GM19099 (cell line): Measurements from ENCODE around the gene EFEMP2.

Source experiments
- POLR2A ChIP-seq: IDR thresholded peaks from 3 replicates; pipeline ENCODE4 v1.6.1; 2011; ENCODE audit warnings: low read depth; ENCODE audit not compliant: insufficient read length; ENCODE audit errors: extremely low read depth

Gene EFEMP2

DNA sequence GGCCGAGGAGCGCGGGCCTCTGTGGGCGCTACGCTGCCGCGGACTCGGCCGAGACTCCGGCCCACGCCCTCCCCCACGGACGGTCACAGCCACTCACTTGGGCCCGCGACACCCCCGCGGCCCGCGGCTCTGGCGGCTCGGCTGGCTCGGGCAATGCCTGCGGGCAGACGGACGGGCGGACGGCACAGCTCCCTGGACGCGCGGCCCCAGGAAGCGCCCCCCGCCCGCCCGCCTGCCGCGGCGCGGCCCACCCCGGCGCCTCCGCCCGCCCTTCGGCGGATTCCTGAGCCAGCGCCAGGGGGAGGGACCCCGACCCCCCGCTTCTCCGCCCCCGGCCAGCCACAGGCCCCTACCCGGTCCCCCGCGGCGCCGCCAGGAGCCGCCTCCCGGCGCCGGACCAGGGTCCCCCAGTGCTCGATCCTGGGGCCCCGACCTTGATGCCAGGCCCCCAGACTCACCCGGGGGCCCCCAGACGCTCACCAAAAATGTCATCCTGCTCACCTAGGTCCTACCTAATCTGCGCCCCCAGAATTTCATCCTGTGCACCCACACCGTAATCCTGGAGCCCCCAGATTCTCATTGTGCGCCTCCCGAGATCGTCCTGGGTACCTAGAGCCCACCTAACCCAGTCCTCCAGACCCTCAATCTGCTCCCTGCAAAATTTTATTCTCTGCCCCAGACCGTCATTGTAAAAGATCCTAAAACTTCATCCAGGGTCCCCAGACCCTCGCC is at the start of gene EFEMP2:
TSS of gene EFEMP2 (minus strand) at position 215 of the 732 bp plus-strand sequence. CDS start 446 bp downstream, outside the sequence.
- no peak for TF ChIP-seq POLR2A

DNA sequence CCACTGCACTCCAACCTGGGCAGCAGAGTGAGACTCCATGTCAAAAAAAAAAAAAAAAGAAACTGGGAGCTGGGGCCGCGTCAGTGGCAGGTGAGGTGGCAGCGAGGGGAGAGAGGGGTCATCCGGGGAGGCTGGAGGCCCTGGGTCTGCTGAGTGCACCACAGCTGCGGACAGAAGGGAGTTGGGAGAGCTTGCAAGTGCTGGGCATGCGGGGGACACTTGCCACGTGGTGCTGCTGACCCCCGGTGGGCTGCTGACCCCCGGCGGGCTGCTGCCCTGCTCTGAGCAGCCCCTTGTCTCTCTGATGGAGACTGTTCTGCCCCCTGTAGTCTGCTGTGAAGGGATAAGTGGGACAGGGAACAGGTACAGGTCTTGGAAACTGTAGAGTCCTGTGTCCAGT is 49.3 kb upstream of the EFEMP2 start:
- TF ChIP-seq POLR2A = no peak

DNA sequence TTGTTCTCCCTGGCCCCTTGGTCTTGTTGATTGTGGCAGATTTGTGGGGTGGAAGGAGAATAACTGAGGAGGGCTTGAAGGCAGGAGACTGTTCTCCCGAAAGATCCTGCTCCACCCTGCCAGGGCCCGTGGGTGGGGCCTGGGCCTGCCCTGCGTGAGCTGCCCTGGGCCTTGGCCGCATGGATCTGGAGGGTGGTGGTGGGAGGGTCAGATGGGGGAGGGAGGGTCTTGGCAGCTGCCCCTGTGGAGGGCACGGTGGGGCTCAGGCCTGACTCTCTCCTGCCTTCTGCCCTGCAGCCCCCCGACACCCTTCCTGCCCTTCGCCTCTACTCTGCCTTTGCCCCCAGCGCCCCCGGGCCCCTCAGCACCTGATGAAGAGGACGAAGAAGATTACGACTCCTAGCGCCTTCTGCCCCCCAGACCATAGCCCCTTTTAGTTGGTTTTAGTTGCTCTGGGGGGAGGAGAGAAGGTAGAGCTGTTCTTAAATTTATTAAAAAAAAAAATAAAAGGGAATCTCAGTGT is 48.5 kb upstream of the EFEMP2 start:
- no peak for TF ChIP-seq POLR2A

DNA sequence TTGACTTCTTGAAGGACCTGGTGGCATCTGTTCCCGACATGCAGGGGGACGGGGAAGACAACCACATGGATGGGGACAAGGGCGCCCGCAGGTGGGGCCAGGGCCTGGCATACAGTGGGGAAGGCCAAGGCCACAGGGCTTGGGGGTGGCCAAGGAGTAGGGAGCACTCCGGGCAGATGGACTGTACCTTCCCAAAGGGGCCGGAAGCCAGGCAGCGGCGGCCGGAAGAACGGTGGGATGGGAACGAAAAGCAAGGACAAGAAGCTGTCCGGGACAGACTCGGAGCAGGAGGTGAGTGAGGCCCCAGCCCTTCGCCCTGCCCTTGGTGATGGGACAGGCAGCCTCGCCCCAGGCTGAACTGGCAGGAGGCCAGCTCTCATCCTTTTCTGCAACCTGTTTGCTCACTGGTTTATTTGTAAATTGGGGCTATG is 47.8 kb upstream of the EFEMP2 start:
- no peak for TF ChIP-seq POLR2A

DNA sequence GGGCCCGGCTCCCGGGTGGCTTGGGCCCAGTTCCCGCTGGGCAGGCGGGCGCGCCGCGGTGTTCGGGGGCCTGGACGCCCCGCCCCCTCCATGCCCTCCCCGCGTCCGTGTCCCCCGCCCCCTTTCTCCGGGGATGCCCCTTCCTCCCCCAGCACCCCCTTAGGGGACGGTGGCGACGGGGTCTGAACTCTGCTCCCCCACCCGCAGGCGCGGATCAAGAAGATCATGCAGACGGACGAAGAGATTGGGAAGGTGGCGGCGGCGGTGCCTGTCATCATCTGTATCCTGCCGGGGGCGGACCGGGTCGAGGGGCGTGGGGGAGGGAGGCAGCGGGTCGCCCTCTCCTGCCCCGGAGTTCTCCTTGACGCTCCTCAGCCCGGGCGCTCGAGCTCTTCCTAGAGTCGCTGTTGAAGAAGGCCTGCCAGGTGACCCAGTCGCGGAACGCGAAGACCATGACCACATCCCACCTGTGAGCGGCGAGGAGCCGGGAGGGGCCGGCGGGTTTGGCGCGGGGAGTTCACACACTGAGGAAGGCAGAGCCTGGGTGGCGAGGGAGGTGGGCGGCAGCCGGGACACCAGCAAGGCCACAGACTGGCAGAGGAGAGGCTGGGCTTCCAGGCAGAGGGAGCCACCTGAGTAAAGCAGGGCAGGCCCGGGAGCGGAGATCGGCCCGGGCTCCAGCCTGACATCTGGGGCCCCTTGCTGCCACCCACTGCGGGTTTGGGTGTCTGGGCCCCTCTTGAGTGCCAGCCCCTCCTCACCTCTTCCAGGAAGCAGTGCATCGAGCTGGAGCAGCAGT is 47.2 kb upstream of the EFEMP2 start:
- TF ChIP-seq POLR2A = peak; percentile 22

DNA sequence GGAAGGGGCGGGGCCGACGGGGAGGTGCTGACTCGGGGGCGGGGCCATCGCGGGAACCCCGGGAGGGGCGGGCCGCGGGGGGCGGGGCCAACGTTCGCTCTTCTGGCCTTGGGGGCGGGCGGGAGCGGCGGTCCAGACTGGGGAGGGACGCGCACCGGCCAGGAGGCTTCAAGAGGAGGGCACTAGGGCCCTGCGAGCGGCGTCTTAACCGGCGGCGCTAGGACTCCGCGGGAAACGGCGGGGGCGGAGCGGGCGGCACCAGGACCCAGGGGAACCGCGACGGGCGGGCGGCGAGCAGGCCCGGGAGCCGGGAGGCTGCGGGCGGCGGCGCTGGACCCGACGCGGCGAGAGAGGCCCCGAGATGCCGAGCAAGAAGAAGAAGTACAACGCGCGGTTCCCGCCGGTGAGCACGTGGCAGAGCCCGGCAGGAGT is 46.6 kb upstream of the EFEMP2 start, which contains the start of gene DRAP1:
TSS of gene DRAP1 (plus strand) at position 286 of the 432 bp plus-strand sequence. CDS start at position 362, 76 bp downstream.
- TF ChIP-seq POLR2A = no peak

DNA sequence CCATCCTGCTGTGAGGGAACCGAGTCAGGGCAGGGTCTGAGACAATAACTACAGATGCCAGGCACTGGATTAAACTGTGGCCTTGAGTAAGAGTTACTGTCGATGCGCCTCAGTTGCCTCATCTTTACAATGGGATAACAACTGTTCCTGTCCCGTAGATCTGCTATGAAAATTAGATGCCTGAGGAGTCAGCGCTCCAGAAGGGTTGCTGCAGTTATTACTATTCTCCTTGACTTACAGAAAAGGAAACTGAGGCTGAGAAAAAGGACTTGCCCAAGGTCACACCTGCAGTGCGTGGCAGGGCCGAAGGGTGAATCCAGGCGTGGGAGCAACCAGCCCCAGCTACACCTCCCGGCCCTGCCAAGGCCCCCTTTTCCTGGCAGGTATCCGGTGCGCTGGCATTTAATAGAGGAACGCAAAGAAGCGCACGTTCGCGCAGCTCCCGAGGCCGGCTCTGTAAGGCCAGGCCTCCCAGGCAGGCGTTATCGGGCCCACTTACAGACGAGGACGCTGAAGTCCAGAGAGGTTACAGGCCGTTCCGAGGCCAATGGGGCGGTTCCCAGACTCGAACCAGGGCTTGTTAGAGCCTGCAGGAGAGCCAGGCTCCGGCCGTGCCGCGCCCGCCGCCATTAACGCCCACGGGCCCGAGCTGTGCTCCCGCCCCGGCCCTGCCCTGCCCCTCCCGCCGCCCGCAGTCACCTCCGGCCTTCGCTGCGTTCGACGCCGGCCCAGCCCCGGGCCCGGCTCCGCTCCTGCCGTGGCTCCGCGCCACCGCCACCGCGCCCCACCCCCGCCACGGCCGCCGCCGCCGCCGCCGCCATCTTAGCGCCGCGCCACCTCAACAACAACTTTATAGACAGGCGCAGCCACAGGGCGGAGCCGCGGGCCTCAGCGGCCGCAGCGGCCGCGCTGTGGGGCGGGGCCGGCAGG is 45.9 kb upstream of the EFEMP2 start, which contains the start of gene C11orf68:
TSS of gene C11orf68 (minus strand) at position 852 of the 930 bp plus-strand sequence. CDS start at position 821, 31 bp downstream.
- TF ChIP-seq POLR2A = peak; percentile 82

DNA sequence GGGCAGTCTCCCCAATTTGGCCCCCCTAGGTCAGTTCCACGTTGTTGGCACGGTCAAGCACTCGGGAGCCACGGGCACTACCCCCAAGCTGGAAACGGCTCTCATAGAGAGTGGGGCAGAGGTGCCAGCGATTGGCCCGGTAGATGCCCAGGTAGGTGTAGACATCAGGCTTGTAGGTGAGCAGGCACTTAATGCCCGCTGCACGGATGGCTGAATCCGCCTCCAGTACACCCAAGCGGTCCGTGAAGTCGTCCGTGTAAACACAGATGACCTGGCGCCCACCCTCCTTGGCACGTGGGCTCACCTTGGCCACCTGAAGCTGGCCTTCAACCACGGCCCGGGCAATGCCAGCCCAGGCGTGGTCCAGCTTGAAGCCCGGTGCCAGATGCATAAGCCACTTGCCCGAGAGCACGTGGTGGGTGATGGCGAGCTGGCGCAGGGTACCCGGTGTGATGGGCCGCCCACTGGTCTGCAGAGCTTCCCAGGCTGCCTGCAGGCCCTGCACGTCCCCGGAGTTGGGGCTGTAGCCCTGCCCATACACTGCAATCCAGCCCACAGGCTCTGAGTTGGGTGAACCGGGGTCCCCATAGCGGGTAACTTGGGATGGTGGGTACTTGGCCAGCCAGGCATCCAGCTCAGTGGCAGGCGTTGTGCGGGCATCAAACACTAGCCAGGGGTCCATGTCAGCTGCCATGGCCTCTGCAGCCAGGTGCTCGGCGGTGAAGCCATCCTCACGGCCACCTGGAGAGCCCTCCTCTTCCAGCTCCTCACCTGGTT is 45.0 kb upstream of the EFEMP2 start:
- no peak for TF ChIP-seq POLR2A

DNA sequence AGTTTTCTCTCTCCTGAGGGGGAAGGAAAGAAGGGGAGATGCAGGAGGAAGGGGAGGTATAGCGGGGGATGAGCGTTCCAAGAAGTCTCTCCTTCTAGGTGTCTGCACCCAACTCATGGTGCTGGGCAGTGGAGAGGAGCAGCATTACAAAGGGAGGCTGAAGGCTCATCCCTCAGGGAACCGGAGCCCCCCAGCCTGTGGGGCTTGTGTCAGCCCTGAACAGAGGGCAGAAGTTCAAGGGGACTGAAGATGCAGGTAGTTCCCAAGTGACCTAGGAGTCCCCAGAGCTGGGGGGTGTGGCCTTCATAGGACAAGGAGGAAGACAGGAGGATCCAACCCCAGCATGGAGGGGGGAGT is 44.5 kb upstream of the EFEMP2 start:
- TF ChIP-seq POLR2A = no peak

DNA sequence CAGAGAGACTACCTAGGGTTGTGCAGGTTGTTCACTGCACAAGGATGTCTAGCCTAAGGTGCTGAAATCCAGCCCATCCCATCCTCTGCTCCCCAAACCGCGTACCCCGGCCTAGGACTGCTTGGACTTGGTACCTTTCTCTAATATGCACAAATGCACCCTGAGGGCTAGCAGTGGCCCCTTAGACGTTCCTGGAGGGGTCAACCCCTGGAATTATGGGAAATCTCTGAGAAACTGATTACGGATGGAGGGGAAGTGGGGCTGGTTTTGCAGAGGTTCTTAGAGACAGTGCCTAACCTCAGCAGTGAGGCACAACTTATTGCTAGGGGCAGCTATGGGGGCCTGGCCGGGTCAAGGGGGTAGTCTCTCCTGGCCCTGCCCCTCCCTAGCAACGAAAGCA is 43.8 kb upstream of the EFEMP2 start:
- no peak for TF ChIP-seq POLR2A

DNA sequence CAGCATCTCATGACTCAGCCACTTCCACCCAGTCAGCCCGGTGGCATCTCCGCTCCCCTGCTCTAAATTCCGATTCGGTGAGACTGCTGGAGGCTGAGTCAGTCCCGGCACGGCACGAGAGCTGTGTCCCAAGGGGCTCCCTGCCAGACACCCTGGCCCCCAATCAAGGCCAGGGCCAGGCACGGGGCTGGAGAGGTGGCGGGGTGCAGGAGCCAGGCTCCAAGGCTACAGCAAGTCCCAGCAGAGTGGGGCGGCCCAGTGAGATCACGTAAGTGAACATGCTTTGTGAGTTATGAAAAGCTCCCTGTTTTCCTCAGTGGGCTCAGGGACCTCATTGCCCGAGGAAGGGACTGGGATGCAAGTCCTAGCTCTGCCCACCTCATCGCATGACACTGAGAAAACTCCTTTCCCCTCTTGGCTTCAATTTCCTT is 43.2 kb upstream of the EFEMP2 start:
- no peak for TF ChIP-seq POLR2A

DNA sequence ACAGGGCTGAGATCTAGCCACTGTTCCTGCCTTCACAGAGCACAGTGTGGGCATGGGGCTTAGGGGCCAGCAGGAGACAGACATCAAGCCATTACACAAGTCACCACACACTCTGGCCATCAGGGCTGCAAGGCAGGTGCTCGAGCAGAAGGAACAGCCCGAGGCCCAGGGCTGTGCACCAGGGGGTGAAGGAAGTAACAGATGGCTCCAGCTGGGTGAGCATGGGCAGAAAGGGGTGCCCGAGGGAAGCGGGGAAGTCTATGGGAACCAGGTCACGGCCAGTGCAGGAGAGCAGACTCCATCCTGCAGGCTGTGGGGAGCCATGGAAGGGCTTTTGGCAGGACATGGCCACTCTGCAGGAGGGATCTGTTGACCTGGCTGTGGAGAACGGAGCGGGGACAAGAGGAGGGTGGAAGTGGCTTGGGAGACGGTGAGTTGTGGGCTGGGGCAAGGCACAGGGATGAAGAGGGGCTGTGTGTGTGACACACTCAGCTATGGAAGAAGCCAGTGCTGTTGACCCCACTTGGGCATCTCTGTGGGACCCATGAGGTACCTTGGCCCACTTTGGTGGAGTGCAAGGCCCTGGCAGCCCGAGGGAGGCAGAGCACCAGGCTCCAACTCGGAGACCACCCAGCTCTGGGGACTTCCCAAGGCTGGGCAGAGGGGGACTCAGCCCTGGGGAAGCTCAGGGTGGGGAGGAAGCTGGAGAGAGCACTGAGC is 42.7 kb upstream of the EFEMP2 start:
- TF ChIP-seq POLR2A = no peak

DNA sequence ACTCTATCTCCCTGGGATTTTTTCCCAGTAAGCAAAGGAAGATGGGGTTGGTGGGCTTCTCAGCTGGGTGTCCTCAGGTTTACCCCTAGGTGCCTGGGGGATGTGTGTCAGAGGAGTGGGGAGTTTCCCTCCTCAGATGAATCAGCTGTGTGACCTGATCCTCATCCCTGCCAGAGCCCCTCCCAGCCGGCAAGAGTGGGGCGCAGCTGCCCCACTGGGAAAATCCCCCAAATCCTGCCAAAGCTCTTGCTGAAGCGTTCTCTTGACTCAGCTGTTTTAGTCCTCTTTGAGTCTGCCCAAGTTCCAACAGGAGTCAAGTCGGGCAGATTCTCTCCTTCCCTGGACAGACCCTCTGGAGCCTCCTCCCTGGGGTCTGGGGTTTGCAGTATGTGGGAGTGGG is 40.2 kb upstream of the EFEMP2 start:
- TF ChIP-seq POLR2A = no peak

DNA sequence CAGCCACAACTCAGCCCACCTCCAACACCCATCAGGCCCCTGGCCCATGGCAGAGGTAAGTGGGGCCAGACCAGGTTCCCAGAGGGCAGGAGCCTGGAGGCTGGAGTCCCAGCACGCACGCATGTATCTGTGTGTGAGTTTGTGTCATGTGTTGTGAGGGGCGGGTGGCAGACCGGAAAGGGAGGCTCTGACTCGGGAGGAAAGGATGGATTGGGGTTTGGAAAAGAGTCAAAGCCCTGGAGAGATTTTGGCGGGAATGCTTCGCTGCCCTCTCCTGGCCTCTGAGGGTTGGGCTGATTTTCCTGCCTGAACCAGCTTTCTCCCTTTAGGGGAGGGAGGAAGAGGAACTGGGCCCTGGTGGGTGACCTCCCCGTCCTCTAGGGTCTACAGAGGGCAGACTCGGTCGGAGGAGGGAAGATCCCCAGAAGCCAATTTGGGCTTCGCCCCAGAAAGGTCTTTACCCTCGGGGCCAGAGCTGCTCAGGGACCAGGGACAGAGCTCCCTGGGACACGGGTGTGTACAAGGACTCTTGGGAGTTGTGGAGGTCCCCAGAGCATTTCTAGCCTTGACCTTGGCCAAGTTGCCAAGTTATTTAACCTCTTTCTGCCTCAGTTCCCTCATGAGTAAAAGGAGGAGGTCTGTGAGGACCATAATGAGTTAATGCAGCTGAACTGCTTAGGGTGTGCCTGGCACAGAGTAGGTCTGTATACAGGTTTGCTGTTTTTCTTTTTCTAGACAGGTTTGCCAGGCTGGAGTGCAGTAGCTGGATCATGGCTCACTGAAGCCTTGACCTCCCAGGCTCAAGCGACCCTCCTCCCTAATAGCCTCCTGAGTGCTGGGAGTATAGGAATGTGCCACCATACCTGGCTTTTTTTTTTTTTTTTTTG is 39.3 kb upstream of the EFEMP2 start:
- no peak for TF ChIP-seq POLR2A
